Esophagus muscularis mucosa (tissue), 4 donors: ENCODE data around the gene AUTS2.

Source experiments
- EP300 ChIP-seq: sonication (generic); formaldehyde crosslinking; IDR thresholded peaks from one replicate; pipeline ENCODE4 v1.6.1; 2017; ENCODE audit warnings: antibody characterized with exemption
- POLR2A ChIP-seq: fragments of 450-650 bp; IDR thresholded peaks from one replicate; pipeline ENCODE4 v1.6.1; 2017; ENCODE audit warnings: antibody characterized with exemption, moderate library complexity, mild to moderate bottlenecking, low read depth
- TF ChIP-seq, protein P1 (sequence below), 3 experiments: fragments of 200-600 bp in 2 of 3; fragments of 450-650 bp in 1 of 3; sonication (generic) in 2 of 3; IDR thresholded peaks; one replicate each; pipeline ENCODE4 v1.5.1; 2017 to 2019; ENCODE audit warnings: antibody characterized with exemption in 3 of 3, mild to moderate bottlenecking in 2 of 3, moderate library complexity in 1 of 3

DNA sequence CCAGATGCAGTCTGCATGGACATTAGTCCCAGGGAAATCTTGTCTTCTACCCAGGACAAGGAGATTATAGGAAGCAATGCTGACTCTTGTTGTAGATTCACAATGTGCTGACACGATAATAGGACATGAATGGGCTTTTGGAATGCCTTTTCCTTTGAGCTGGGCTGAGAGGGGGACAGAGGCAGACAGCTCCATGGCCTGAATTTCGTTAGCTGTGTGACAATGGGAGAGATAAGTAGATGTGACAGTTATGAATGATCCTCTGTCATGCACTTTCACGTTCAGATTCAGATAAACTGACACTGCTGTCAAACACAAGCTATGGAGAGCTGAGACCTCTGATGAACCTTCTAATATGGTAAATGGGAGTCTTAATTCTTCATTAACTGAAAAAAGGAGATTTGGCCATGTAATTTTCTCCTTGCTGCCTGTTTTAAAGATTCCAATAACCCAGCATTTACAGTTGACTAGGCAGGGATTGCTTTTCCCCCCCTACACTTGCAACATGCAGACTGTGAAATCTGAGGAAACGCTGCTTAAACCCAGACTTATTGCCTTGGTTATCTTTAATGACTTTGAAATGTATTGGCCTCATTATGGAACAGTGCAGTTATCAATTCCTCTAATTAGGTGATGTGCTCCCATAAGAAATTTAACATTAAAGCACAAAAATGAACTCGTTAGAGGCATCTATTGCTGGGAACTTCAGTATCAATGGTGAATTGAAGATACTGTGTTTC lies 669.3 kb downstream of the AUTS2 start:
- TF ChIP-seq, protein P1, sequence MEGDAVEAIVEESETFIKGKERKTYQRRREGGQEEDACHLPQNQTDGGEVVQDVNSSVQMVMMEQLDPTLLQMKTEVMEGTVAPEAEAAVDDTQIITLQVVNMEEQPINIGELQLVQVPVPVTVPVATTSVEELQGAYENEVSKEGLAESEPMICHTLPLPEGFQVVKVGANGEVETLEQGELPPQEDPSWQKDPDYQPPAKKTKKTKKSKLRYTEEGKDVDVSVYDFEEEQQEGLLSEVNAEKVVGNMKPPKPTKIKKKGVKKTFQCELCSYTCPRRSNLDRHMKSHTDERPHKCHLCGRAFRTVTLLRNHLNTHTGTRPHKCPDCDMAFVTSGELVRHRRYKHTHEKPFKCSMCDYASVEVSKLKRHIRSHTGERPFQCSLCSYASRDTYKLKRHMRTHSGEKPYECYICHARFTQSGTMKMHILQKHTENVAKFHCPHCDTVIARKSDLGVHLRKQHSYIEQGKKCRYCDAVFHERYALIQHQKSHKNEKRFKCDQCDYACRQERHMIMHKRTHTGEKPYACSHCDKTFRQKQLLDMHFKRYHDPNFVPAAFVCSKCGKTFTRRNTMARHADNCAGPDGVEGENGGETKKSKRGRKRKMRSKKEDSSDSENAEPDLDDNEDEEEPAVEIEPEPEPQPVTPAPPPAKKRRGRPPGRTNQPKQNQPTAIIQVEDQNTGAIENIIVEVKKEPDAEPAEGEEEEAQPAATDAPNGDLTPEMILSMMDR (IDR thresholded peaks at IDR 0.05): no peak
- TF ChIP-seq POLR2A (no peak), EP300 (no peak)
